GM21423 (cell line): ENCODE data around the gene ACOX1.

Source experiments
- ATAC-seq: cut with Tn5 transposase; IDR thresholded peaks from one replicate; pipeline ENCODE4 v1.9.1; 2021; ENCODE audit warnings: mild to moderate bottlenecking, moderate library complexity; ENCODE audit not compliant: unreplicated experiment

The ACOX1 gene

DNA sequence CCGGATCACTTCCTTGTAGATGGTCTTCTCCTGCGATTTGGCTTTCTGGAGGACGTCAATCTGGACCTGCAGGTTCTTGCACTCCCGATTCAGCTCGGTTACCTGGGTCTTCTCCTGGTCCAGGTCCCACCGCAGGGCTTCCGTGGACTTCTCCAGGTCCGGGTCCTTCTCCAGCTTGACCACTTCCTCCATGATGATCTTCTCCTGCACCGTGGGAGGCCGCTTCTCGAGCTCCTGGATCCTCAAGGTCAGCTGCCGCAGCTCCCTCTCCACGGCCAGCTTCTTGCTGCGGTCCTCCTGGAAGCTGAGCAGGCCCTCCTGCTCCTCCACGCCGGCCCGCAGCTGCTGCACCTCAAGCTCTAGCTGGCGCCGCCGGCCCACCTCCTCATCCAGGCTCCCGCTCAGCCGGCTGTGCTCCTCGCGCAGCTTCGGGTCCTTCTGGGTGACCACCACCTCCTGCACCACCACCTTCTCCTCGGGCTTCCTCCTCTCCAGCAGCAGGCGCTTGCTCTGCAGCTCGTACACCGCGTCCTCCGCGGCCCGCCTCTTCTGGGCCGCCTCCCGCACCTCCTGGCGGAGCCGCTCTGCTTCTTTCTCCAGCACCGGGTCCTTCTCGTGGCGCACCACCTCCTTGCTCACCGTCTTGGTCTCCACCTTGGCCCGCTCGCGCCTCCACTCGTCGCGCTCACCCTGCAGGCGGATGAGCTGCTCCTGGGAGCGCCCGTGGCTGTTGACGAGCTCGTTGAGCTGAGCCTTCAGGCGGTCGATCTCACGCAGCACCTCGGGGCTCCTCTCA lies 29.9 kb upstream of the ACOX1 start:
- ATAC-seq, result no peak

DNA sequence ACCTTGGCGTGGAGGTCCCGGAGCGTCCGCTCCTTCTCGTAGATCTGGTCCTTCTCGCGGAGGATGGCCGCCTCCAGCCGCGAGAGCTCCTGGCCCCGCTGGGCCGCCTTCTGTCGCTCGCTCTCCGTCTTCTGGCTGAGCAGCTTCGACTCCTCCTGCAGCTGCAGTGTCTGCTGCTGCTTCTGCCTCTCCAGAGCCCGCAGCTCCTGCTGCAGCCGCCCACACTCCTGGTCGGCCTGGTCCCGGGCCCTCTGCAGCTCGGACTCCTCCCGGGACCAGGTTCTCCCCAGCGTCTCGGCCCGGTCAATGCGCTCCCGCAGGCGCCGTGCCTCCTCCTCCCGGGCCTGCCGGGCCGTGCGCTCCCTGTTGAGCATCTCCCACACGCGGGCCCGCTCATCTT lies 29.2 kb upstream of the ACOX1 start:
- ATAC-seq, result no peak

DNA sequence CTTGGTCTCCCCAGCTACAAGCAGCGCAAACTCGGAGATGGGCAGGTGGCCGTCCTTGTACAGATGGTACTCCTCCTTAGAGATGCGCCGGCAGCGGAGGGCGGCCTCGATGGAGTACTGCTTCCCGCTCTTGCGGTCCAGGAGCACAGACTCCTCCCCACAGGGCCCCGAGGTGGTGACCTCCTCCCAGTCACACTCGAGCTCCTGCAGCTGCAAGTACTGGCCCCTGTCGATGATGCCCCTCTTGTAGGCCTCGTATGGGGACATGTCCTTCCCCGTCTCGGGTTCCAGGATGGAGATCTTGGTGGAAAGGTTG lies 28.8 kb upstream of the ACOX1 start:
- ATAC-seq, result no peak

DNA sequence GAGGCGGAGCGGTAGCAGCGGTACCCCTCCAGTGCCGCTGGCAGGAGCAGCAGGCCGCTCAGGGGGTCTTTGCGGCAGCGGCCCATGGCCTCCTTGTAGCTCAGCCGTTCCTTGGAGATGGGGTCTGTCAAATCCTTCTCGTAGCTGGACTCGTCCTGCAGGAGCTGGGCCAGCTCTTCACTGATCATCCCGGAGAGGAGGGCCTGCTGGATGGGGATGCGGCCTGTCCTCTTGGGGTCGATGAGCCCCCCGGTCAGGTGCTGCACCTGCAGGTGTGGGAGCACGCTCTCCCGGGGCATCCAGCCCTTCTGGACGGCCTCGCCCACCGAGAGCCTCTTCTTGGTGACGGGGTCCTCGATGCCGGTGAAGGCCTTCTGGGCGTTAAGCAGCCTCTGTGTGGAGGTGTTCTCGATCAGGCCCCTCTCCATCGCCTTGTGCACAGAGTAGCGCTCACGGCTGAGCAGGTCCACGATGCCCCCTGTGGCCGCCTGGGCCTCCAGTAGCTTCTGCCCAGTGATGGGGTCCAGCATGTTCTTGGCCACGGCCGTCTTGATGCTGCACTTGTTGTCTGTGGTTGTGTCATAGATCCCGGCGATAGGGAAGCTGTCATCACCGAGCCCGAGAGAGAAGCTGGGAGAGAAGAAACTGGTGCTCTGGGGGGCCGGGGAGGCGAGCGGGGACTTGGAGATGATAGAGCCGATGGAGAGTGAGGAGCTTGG lies 28.3 kb upstream of the ACOX1 start:
- no peak for ATAC-seq

DNA sequence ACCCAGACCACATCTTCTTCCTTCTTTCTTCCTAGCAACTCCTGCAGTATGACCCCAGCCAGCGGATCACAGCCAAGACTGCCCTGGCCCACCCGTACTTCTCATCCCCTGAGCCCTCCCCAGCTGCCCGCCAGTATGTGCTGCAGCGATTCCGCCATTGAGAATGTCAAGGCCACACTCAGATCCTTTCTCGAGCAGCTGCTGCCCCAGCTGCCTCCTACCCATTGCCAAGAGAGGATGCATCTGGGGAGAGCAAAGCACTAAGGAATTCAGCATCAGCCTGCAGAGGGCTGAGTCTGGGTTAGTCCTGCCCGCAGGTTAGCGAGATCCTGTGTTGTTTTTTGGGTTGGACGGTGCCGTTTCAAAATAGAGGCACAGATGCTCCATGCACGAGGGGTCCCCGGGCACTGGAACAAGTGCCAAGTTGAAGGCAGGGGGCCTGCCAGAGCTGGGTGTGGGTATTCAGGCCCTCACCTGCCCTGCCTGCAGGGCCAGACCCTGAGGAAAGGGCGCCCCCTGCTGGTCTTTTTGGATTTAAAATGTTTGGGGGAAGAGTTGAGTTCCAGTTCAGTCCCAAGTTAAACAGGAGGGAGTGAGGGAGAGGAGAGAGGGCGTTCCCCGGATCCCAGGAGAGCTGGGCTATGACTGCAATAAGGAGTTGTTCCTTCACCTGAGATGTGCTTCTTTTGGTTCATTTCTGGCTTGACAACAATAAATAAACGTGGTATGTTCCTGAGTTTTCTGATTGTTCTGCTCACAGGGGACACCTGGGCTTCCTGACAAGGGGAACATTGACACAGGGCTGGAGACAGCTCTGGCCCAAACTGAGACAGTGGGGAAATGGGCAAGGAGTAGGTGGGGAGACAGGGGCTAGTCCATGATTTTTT lies 26.5 kb upstream of the ACOX1 start:
- ATAC-seq, result no peak

DNA sequence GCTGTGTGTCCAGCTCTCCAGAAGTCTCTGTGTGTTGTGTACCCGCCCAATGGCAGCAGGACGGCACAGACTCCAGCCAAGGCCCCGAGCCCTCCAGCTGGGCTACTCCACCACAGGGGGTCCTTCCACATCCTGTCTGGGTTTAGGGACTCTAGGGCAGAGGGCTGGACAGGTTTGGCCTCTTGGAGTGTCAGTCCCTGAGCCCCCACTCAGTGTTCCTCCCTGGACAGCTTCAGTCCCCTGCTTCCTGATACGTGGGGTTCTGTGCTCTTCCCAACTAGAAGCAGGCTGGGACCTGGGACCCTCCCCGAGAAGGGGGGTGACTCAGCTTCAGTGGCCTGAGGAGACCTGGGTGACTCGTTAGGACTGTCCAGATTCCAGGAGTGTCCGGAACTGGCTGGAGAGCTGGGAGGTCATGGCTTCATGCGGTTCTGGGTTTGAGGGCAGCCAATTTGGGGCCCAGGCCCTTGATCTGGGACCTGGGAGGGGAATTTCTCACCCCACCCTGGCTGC lies 25.8 kb upstream of the ACOX1 start:
- ATAC-seq, result no peak

DNA sequence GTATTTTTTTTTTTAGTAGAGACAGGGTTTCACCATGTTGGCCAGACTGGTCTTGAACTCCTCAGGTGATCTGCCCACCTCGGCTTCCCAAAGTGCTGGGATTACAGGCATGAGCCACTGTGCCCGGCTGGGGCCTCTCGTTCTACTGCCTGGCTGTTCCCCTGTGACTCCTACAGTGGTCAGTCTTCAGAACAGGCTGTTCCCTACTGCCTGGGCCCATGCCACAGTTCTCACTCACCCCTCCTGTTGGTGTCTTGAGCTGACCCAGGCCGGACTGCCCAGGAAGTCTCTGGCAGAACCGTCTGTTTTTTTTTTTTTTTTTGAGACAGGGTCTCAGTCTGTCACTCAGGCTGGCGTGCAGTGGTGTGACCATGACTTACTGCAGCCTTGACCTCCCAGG lies 24.9 kb upstream of the ACOX1 start:
- no peak for ATAC-seq

DNA sequence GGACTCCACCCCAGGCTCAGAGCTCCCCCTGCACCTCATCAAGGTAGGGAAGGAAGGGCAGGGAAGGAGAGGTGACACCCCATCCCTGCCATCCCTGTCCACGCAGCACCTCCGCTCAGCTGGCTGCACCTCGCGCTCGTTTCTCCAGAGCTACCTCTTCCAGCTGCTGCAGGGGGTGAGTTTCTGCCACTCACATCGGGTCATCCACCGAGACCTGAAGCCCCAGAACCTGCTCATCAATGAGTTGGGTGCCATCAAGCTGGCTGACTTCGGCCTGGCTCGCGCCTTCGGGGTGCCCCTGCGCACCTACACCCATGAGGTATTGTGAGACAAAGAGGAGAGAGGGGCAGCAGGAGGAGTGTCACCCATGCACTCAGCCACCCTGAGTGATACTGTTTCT lies 23.1 kb upstream of the ACOX1 start:
- no peak for ATAC-seq

DNA sequence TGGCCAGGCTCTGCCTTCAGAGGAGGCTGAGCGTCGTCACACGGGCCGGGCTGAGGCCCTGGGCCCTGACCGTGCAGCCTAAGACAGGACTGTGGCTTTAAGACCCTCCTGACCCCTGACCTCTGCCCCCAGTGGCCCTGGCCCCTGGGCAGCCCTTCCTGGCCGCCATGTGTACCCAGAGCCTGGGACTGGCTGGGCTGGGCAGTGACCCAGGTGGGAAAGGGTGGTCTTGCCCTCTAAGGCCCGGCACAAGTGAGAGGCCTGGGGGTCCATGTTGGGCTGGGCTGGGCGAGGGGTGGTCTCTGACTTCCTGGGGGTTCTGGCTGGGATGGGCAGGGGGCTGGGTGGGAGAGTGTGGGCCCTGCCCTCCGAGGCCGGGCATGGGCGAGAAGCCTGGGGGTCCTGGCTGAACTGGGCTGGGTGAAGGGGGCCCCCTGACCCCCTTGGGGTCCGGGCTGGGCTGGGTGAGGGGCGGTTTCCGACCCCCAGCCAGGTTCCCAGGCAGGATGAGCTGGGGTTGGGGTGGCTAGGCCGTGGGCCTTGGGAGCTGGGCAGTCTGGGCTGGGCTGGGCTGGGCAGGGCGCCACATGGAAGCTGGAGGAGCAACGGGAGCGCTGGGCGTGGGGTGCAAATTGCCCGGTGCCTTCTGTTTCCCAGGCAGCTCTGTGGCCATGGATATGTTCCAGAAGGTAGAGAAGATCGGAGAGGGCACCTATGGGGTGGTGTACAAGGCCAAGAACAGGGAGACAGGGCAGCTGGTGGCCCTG lies 22.0 kb upstream of the ACOX1 start, which contains the start of gene CDK3:
TSS of gene CDK3 (plus strand) at position 101 of the 767 bp plus-strand sequence. CDS start at position 672, 571 bp downstream.
- no peak for ATAC-seq

DNA sequence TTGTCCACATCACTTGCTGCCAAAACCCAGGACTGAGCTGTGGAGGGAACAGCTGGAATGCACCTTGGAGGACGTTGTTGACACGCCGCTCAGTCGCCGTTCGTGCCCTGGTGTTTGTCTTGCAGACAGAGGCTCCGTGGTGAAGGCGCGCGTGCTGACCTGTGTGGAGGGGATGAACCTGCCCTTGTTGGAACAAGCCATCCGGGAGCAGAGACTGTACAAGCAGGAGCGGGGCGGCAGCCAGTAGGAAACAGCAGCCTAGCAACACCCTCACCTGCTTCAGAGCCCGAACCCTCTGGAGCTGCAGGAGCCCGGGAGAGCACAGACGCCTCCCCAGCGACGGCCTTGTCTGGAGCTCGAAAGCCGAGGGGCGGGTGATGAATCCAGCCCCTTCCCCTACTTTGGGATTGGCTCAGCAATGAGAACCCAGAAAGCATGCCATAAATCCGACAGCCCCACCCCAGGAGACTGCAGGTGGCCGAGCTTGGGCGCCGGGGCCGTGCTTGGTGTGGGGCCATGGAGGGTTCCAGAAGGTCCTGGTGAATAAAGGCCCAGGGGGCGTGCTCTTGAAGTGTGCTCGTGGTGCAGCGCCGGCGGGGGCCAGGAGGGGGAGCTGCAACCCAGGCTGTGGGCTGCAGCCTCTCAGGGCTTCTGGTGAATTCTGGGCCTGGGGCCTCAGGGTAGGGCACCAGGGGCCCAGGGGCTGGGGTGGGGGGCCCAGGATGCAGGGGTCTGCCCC lies 21.2 kb upstream of the ACOX1 start:
- no peak for ATAC-seq

DNA sequence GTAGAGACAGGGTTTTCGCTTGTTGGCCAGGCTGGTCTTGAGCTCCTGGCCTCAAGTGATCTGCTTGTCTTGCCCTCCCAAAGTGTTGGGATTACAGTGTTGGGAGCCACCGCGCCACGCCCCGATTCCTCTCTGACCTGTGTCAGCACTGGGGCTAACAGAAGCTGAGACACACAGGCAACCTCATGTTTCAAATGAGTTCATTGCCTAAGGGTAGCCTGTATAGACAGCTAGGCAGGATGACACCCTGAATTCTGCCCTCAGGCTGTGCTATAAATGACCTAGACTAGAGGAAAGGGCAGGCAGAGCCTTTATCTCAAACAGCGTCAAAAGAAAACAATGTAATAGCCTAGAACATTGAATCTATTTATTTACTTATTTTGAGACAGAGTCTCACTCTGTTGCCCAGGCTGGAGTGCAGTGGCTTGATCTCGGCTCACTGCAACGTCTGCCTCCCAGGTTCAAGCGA lies 19.4 kb upstream of the ACOX1 start:
- ATAC-seq, result no peak

DNA sequence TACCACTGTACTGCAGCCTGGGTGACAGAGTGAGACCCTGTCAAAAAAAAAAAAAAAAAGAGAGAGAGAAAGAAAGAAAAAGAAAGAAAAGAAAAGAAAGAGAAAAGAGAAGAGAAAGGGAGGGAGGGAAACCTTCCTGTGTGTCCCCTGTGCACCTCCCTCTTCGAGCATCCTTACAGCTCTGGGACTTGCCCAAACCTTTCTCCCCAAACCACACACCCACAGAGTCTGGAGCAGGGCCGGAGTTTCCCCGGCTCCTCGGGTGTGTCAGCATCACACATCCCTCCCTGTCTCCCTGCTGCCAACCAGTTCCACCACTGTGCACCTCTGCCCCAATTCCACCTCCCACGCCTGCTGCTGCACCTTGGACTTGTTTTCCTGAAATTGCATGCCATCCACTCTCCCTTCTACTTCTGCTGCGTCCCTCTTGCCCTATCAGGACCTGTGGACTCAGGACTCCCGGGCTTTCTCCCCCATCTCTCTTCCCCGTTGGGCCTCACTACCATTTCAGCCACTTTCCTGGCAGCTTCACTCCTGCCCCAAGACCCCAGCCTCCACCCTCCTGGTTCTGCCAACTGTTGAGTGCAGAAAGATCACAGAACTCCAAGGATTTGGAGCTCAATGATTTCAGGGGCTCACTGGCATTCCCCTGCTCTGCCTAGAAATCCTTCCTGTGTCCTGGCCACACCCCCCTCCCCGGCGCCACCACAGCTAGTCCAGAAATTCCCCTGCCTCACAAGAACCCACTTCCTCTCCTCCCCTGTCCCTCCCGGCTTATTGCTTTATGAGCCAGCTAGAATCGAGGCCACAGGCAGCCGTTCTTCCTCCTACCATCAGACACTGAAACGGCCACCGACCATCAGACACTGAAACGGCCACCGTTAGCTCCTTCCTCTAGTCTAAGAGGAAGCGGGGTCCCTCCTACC lies 18.0 kb upstream of the ACOX1 start:
- ATAC-seq, result peak; percentile 65

DNA sequence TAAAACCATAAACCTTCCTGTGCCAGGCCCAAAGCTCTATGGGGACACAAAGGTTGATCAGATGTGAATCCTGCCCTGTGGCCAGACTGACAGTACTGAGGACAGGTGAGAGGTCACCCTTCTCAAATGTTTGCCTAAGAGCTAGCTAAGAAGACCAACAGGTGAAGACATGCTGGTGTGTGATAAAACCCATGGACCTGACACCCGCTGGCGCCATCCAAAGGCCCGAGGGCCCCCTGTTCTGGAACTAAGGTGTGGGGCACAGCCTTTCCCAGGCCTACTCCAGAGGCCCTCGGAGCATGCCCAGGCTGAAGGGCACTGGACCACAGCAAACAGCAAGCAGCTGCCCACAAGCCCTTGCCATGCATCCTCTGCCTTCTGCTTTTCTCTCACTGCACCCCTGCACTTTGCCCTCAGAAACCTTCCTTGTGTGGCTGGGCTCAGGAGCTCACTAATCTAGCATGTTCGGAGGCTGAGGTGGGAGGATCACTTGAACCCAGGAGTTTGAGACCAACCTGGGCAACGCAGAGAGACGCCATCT lies 16.5 kb upstream of the ACOX1 start:
- no peak for ATAC-seq

DNA sequence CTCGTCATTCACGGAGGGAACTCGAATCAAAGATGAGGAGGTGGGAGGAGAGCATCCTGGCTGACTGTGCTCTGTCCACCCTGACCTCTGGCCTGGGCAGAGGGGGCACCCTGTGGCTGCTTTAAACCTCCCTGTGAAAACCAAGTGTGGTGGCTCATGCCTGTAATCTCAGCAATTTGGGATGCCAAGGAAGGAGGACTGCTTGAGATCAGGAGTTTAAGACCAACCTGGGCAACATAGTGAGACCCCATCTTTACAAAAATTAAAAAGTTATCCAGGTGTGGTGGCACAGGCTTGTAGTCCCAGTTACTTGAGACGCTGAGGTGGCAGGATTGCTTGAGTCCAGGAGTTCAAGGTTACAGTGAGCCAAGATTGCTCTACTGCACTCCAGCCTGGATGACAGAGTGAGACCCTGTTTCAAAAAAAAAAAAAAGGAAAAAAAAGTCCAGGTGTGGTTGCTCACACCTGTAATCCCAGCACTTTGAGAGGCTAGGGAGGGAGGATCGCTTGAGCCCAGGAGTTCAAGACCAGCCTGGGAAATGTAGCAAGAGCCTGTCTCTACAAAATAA lies 15.9 kb upstream of the ACOX1 start:
- ATAC-seq, result no peak

DNA sequence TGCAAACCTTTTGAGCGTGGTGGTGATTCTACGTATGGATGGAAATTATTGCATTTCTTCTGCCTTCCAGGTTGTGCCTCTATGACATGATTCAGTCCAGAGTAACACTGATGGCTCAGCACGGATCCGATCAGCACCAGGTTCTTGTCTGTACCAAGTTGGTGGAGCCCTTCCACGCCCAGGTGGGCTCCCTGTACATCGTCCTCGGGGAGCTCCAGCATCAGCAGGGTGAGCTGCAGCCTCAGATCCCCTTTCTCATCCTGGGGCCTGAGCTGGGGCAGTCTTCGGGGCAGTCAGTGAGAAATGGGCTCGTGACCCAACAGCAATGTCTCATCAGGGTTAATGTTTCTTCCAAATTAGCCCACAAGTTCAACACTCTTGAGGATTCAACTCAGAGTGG lies 12.4 kb upstream of the ACOX1 start:
- no peak for ATAC-seq

DNA sequence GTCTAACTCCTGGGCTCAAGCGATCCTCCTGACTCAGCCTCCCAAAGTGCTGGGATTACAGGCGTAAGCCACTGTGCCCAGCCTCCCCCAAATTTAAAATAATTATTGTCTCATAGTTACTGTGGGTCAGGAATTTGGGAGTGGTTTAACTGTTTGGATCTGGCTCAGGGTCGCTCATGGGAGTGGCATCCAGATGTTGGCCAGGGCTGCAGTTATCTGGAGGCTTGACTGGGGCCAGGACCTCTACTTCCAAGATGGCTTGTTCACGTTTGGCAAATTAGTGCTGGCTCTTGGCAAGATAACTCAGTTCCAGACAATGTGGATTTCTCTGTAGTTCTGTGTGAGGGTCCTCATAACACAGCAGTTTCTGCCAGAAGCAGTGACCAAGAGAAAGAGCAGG lies 8.1 kb upstream of the ACOX1 start:
- ATAC-seq, result no peak

DNA sequence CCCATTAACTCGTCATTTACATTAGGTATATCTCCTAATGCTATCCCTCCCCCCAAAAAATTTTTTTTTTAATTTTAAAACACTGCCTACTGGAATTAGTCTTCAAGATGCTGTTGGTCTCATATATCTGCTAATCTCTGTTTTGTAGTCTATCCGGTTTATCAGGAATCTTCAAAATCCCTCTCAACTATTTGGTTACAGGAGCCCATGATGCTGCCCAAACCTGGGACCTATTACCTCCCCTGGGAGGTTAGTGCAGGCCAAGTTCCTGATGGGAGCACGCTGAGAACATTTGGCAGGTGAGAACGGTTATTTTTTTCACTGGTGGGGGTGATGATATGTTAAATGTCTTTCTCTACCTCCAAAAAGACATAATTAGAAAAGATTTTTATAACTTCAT lies 7.0 kb upstream of the ACOX1 start:
- ATAC-seq, result no peak

DNA sequence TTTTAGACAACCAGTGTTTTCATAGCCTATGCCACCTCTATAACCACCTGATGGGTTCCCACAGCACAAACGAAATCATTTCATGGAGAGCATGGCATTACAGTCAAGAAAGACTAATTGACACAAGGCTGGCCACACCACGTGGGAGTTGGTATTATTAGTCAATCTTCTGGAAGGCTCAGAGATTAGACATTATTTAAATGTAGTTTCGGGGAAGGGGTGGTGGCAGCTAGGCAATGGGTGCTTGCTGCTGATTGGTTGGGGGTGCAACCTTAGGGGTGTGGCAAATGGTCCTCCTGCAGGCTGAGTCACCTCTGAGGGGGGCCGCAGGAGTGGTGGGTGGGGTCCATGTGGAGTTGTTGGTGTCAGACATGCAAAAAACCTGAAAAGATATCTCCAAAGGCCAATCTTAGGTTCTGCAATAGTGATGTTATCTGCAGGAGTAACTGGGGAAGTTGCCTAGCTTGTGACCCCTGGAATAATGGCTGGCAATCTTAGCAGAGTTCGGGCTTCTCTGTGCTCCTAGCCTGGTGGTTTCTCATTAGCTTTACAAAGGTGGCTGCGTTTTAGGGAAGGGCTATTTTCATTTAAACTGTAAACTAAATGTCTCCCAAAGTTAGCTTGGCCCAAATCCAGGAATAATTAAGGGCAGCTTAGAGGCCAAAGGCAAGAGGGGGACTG lies 4.7 kb upstream of the ACOX1 start:
- ATAC-seq, result no peak
